T-helper 17 cell (primary cell): ENCODE measurements around the gene CACNA1B. TPM values are rescaled to one million over a fixed set of nuclear protein-coding genes. Genes with fewer than 3 reads are reported as not detected.

Source experiments
- ATAC-seq: fragments of 150-1000 bp; cut with Tn5 transposase; 2 replicates; pipeline ENCODE4 v1.10.0; 2021; ENCODE audit warnings: mild to moderate bottlenecking, moderate library complexity
- DNase-seq, 3 donors: peaks; one replicate each; pipeline versions ENCODE4 v3.0.0 to v3.0.0-alpha.2; 2020 to 2021
- H3K9me3 ChIP-seq: one replicate; pipeline ENCODE4 v1.7.0; 2013; ENCODE audit warnings: low read length, mild to moderate bottlenecking; ENCODE audit not compliant: control insufficient read depth, poor library complexity, severe bottlenecking
- H3K27ac Mint-ChIP-seq: one replicate; pipeline ENCODE4 v1.8.0; 2022; ENCODE audit warnings: mild to moderate bottlenecking, moderate library complexity, mixed read lengths
- H3K27me3 Mint-ChIP-seq: one replicate; pipeline ENCODE4 v1.8.0; 2022; ENCODE audit warnings: mixed read lengths
- H3K36me3 Mint-ChIP-seq: one replicate; pipeline ENCODE4 v1.8.0; 2022; ENCODE audit warnings: low read depth, mixed read lengths
- H3K4me1 Mint-ChIP-seq: one replicate; pipeline ENCODE4 v1.8.0; 2022; ENCODE audit warnings: mild to moderate bottlenecking, mixed read lengths
- H3K4me3 Mint-ChIP-seq: one replicate; pipeline ENCODE4 v1.8.0; 2022; ENCODE audit warnings: mild to moderate bottlenecking, moderate library complexity, mixed read lengths
- total RNA-seq, 4 donors: library from RNA in 2 of 4; stranded (reverse) in 2 of 4; gene quantifications; one replicate each; pipeline ENCODE4 v1.2.3 and lab custom pipeline; 2022 to 2026

The CACNA1B gene
- total RNA-seq, 2 donors from 2014 or later = 0.22 TPM; not detected in 1

- Mint-ChIP-seq H3K27me3 (peaks cover 62% of the 10 kb centered on the region), H3K4me3 (no peak overlapping the region), H3K36me3 (peaks cover 6% of the 10 kb centered on the region), H3K27ac (no peak overlapping the region), H3K4me1 (peaks cover 7% of the 10 kb centered on the region)
- no peak for DNase-seq
- H3K9me3 ChIP-seq = no peaks in the 10 kb centered on the region
- ATAC-seq = no peak
Measured at GRCh38 chr9:138040446-138041430, 163.2 kb downstream of the CACNA1B start.

GRCh38 chr9:138042146-138042545, 164.6 kb downstream of the CACNA1B start:
- Mint-ChIP-seq H3K36me3 (peaks cover 6% of the 10 kb centered on the region), H3K4me3 (no peak overlapping the region), H3K27ac (no peak overlapping the region), H3K27me3 (peaks cover 55% of the 10 kb centered on the region), H3K4me1 (peaks cover 7% of the 10 kb centered on the region)
- no peaks in the 10 kb centered on the region for H3K9me3 ChIP-seq
- ATAC-seq (no peak), DNase-seq (no peak)

- Mint-ChIP-seq H3K4me3 (no peak overlapping the region), H3K27me3 (peaks cover 58% of the 10 kb centered on the region), H3K36me3 (peaks cover 6% of the 10 kb centered on the region), H3K27ac (no peak overlapping the region), H3K4me1 (peaks cover 7% of the 10 kb centered on the region)
- ATAC-seq (no peak), DNase-seq (no peak)
- H3K9me3 ChIP-seq = no peaks in the 10 kb centered on the region
Measured at GRCh38 chr9:138042640-138043039, 165.1 kb downstream of the CACNA1B start.

GRCh38 chr9:138043061-138043410, 165.5 kb downstream of the CACNA1B start:
- H3K27ac Mint-ChIP-seq = no peak overlapping the region
- H3K4me3 Mint-ChIP-seq = no peak overlapping the region
- H3K36me3 Mint-ChIP-seq = peaks cover 6% of the 10 kb centered on the region
- no peaks in the 10 kb centered on the region for H3K9me3 ChIP-seq
- H3K4me1 Mint-ChIP-seq = peaks cover 7% of the 10 kb centered on the region
- H3K27me3 Mint-ChIP-seq = peaks cover 61% of the 10 kb centered on the region
- DNase-seq = no peak
- no peak for ATAC-seq

- no peak for DNase-seq
- Mint-ChIP-seq H3K27me3 (peaks cover 58% of the 10 kb centered on the region), H3K4me3 (no peak overlapping the region), H3K27ac (no peak overlapping the region), H3K36me3 (peaks cover 6% of the 10 kb centered on the region), H3K4me1 (peaks cover 9% of the 10 kb centered on the region)
- ATAC-seq = no peak
- H3K9me3 ChIP-seq = no peaks in the 10 kb centered on the region
Measured at GRCh38 chr9:138043411-138044345, 166.1 kb downstream of the CACNA1B start.

GRCh38 chr9:138044485-138045383, 167.2 kb downstream of the CACNA1B start:
- H3K9me3 ChIP-seq = no peaks in the 10 kb centered on the region
- Mint-ChIP-seq H3K36me3 (peaks cover 6% of the 10 kb centered on the region), H3K27me3 (peaks cover 65% of the 10 kb centered on the region), H3K4me3 (no peak overlapping the region), H3K4me1 (peaks cover 9% of the 10 kb centered on the region), H3K27ac (no peak overlapping the region)
- DNase-seq (no peak), ATAC-seq (no peak)

GRCh38 chr9:138045541-138046490, 168.2 kb downstream of the CACNA1B start:
- peaks cover 57% of the 10 kb centered on the region for H3K27me3 Mint-ChIP-seq

GRCh38 chr9:138046641-138047301, 169.2 kb downstream of the CACNA1B start:
- Mint-ChIP-seq H3K4me1 (peaks cover 11% of the 10 kb centered on the region), H3K27ac (no peak overlapping the region), H3K27me3 (peaks cover 58% of the 10 kb centered on the region), H3K36me3 (peaks cover 6% of the 10 kb centered on the region), H3K4me3 (no peak overlapping the region)
- DNase-seq = no peak
- no peaks in the 10 kb centered on the region for H3K9me3 ChIP-seq
- ATAC-seq = no peak

More at GRCh38 chr9:138045541-138046490, 168.2 kb downstream of the CACNA1B start:
- Mint-ChIP-seq H3K27ac (no peak overlapping the region), H3K36me3 (peaks cover 6% of the 10 kb centered on the region), H3K4me1 (peaks cover 9% of the 10 kb centered on the region), H3K4me3 (no peak overlapping the region)
- no peak for DNase-seq
- H3K9me3 ChIP-seq = no peaks in the 10 kb centered on the region
- no peak for ATAC-seq

- peaks cover 11% of the 10 kb centered on the region for H3K4me1 Mint-ChIP-seq
- peaks cover 60% of the 10 kb centered on the region for H3K27me3 Mint-ChIP-seq
- H3K4me3 Mint-ChIP-seq = no peak overlapping the region
- no peak for DNase-seq
- ATAC-seq = no peak
- no peaks in the 10 kb centered on the region for H3K9me3 ChIP-seq
- H3K36me3 Mint-ChIP-seq = peaks cover 6% of the 10 kb centered on the region
- no peak overlapping the region for H3K27ac Mint-ChIP-seq
Measured at GRCh38 chr9:138047469-138048040, 170.0 kb downstream of the CACNA1B start.

GRCh38 chr9:138048184-138048583, 170.6 kb downstream of the CACNA1B start:
- H3K27me3 Mint-ChIP-seq = peaks cover 53% of the 10 kb centered on the region
- H3K36me3 Mint-ChIP-seq = peaks cover 6% of the 10 kb centered on the region
- H3K9me3 ChIP-seq = no peaks in the 10 kb centered on the region
- no peak for DNase-seq
- ATAC-seq = no peak
- peaks cover 9% of the 10 kb centered on the region for H3K4me1 Mint-ChIP-seq
- no peak overlapping the region for H3K27ac Mint-ChIP-seq
- H3K4me3 Mint-ChIP-seq = no peak overlapping the region

GRCh38 chr9:138049085-138049778, 171.7 kb downstream of the CACNA1B start:
- no peak for DNase-seq
- no peak for ATAC-seq
- Mint-ChIP-seq H3K27ac (no peak overlapping the region), H3K4me1 (peaks cover 13% of the 10 kb centered on the region), H3K27me3 (peaks cover 46% of the 10 kb centered on the region), H3K4me3 (no peak overlapping the region), H3K36me3 (peaks cover 5% of the 10 kb centered on the region)
- H3K9me3 ChIP-seq = no peaks in the 10 kb centered on the region
